Stimulated activated CD8-positive, alpha-beta memory T cell treated with anti-CD3 and anti-CD28 coated beads, Interleukin-4, amount 100 ng/mL, for 4 hours (primary cell): ENCODE results near the gene MND1.
"Not testable (repeated sequence)": the region's sequence is repeated elsewhere in the genome, so short reads cannot be mapped to it uniquely, and the experiment has no call there.

Experiments
- DNase-seq, 2 donors: peaks; one replicate each; pipeline ENCODE4 v3.0.0-alpha.2; 2020; ENCODE audit warnings: low read depth in 2 of 2, low spot score in 1 of 2

Gene MND1

DNA sequence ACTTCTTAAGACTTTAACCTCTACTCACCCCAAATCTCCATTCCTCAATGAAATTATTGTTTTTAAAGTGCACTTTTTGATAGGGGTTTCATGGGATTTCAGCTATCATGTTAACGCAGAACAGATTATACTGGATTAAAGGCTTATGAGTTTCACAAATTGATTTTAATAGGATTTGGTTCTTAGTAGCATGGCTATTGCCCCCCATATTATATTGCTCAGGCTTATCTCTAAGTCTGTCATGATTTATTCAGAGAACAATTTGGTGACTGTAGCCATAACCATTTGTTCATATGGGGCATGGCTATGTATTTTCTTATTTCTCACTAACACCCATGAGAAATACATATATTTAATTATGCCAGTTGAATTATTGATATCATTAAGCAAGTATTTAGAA, 57.0 kb downstream of the MND1 start:
- no peak for DNase-seq

- DNase-seq, result no peak
Observed at GRCh38 chr4:153402366-153402765, 57.9 kb downstream of the MND1 start.

DNA sequence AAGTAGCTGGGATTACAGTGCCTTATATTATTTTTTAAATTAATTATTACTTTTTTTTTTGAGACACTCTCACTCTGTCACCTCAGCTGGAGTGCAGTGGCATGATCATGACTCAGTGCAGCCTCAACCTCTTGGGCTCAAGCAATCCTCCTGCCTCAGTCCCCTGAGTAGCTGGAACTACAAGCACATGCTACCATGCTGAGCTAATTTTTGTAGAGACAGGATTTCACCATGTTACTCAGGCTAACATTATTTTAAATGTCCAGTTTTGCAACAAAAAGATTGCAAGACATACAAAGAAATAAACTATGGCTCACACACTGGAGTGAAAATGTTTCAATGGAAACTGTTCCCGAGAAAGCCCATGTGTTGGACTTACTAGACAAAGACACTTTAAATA, 59.2 kb downstream of the MND1 start:
- DNase-seq, result no peak

DNA sequence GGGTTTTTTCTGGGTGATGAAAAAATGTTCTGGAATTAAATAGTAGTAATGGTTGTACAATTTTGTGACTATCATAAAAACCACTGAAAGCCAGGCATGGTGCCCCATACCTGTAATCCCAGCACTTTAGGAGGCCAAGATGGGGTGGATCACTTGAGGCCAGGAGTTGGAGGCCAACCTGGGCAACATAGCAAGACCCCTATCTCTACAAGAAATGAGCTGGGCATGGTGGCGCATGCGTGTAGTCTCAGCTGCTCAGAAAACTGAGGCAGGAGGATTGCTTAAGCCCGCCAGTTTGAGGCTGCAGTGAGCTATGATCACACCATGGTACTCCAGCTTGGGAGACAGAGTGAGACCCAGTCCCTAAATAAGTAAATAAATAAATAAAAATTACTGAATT, 63.4 kb downstream of the MND1 start:
- no peak for DNase-seq

- no peak for DNase-seq
Observed at GRCh38 chr4:153408932-153409331, 64.4 kb downstream of the MND1 start.

- no peak for DNase-seq
Observed at GRCh38 chr4:153409412-153409811, 64.9 kb downstream of the MND1 start.

DNA sequence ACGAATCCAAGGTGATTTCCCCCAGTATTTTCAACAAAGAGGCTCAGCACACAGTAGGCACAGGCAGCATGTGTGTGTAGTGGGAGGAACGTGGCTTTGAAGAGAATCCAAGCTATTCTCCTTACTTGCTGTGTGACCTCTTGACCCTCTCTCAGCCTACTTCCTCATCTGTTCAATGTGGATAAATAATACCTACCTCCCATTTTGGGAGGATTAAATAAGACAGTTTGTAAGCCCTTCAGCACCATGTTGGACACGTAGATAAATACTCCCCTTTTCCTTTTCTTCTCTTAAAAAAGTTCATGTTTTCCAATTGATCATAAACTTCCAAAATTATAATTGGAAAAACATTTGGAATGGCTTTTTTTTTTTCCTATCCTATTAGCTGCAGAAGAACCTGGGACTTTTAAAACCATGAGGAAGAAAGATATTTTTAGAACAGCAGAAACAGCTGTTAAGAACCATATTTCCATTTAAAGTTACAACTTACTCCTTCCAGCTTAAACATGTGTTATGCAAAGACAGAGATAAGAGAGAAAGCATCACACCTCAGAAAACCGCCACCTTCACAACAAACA, 65.5 kb downstream of the MND1 start:
- DNase-seq, result no peak

- DNase-seq, result no peak
Observed at GRCh38 chr4:153413842-153414241, 69.4 kb downstream of the MND1 start.

DNA sequence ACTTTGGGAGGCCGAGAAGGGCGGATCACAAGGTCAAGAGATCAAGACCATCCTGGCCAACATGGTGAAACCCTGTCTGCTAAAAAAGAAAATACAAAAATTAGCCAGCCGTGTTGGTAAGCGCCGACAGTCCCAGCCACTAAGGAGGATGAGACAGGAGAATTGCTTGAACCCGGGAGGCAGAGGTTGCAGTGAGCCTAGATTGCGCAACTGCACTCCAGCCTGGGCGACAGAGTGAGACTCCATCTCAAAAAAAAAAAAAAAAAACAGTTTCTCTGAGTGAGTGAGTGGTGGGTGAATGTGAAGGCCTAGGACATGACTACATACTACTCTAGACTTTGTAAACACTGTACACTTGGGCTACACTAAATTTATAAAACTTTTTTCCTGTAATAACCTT, 72.0 kb downstream of the MND1 start:
- DNase-seq, result not testable (repeated sequence)

DNA sequence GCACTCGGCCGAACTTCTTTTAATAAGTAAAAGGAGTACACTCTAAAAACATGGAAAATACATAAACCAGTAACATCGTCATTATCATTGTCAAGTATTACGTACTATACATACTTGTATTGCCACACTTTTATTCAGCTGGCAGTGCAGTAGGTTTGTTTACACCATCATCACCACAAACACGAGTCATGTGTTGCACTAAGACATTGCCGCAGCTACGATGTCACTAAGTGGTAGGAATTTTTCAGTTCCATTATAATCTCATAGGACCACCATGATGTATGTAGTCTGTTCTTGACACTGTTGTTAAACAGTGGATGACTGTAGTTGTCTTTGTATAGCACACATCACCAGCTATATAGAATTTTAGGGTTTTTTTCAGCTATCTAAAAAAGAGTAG, 73.6 kb downstream of the MND1 start:
- DNase-seq, result no peak

DNA sequence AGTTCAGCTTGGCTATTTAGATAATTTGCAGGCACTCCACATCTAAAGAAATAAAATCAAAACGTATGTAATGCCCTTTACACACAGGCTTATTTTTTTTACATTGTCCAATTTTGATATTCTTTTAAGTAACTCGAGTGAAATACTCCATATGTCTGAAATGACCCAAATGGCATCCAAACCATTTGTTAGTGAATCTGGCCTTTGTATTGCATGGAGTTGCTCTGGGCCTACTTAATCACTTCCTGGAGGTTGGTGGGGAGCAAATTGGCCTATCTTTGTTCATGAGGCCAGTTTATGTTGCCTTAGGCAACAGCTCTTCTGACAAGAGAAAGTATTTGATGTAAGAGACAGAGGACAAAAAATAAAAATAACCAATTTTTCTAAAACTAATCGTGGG, 74.1 kb downstream of the MND1 start:
- DNase-seq, result no peak

- no peak for DNase-seq
Observed at GRCh38 chr4:153419029-153419428, 74.5 kb downstream of the MND1 start.

DNA sequence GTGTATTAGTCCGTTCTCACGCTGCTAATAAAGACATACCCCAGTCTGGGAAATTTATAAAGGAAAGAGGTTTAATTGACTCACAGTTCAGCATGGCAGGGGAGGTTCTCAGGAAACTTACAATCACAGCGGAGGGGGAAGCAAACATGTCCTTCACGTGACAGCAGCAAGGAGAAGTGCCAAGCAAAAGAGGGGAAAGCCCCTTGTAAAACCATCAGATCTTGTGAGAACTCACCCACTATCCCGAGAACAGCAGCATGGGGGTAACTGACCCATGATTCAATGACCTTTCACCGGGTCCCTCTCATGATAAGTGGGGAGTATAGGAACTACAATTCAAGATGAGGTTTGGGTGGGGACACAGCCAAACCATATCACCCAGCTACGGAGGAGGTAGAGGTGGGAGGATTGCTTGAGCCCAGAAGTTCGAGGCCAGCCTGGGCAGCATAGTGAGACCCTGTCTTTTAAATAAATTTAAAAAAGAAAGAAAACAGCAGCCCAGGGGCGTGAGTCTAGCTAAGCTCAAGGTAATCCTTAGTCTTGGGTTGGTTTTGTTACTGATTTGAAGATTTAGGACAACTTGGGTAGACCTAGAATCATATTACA, 75.3 kb downstream of the MND1 start:
- DNase-seq, result no peak

DNA sequence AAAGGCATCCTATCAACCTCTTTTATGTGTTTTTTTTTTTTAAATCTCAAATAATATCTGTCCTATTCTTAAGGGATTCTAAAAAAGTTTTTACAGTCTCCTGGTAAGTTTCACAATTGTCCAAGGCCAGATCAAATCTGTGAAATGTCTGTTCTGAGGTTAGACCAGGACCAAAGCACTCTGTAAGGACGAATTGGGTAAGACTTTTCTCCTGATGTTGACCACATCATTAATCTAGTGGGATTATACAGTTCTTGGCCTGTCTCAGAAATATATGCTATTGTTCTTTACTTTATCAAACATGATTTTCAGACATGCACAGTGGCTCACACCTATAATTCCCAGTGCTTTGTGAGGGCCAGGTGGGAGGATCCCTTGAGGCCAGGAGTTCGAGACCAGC, 75.9 kb downstream of the MND1 start:
- DNase-seq, result no peak

- DNase-seq, result no peak
Observed at GRCh38 chr4:153421941-153422340, 77.5 kb downstream of the MND1 start.

- no peak for DNase-seq
Observed at GRCh38 chr4:153426207-153426885, 81.9 kb downstream of the MND1 start.

DNA sequence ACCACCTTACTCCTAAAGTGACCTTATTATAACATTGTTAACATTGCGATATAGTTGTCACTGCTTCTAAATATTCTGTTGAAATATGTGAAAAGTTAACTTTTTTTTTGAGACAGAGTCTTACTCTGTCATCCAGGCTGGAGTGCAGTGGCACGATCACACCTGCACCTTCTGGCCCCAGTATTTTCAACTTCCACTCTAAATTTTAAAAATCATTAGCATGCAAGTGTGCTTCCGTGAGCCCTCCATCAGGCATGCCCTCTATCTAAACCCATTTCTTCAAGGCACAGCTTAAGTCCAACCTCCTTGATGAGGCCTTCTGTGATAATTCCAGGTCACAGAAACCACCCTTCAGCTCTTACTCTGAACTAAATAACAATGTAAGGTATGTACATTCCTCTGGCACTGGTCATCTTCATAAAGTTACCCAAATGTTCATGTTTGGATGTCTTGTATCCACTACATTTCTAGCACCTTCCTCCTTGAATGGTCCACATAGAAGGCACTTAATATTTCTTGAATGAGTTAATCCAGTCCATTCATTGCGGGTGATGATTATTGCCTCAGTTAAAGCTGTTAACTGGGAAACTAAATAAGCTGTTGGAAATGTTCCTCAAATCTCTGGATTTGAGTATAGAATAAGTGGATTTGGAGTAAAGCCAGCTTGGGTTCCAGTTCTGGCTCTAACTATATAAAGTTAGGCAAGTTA, 83.0 kb downstream of the MND1 start:
- no peak for DNase-seq

DNA sequence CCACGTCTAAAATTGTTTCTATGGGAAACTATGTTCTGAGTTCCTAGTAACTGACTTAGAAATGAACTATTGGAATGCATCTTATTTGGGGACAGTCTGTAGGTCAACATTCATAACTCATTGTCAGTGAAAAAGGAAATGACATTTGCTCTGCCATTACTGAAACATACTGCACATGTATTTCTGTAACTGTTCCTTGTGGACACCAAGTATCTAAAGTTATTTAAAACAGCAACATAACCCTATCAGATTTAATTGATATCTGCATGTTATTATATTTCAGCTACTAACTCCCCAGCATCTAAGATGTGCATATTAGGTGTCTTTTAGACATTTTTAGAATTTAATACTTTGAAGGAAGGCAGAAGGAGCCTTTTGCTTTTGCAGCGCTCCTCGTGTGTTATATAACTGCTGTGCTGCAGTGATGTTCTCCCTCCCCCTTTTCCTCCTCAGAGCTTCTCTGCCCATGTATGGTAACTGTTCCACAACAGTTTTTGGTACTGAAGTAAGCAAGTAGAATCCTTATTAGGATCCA, 84.5 kb downstream of the MND1 start:
- DNase-seq, result no peak

GRCh38 chr4:153432965-153433753, 88.7 kb downstream of the MND1 start:
- DNase-seq, result peak; percentile 34 to 40

- DNase-seq, result no peak
Observed at GRCh38 chr4:153433754-153434105, 89.2 kb downstream of the MND1 start.

GRCh38 chr4:153434190-153434589, 89.7 kb downstream of the MND1 start:
- no peak for DNase-seq
